H9 (cell line): ENCODE measurements around the gene ACSS2. TPM values are rescaled to one million over a fixed set of nuclear protein-coding genes. Genes with fewer than 3 reads are reported as not detected.

Experiments used
- DNase-seq: peaks from one replicate; pipeline ENCODE4 v3.0.0-alpha.2; 2017
- H2AFZ ChIP-seq: one replicate; pipeline ENCODE4 v1.6.1; 2013; ENCODE audit warnings: mild to moderate bottlenecking, low read length, control low read depth, moderate library complexity
- H2AK5ac ChIP-seq: 2 replicates; pipeline ENCODE4 v1.6.1; 2013; ENCODE audit warnings: low read length, control low read depth, mixed read lengths; ENCODE audit not compliant: insufficient read length
- H2BK120ac ChIP-seq: one replicate; pipeline ENCODE4 v1.6.1; 2013; ENCODE audit warnings: low read depth, mild to moderate bottlenecking, low read length, control low read depth, inconsistent platforms; ENCODE audit not compliant: poor library complexity, severe bottlenecking
- H2BK12ac ChIP-seq: 2 replicates; pipeline ENCODE4 v1.6.1; 2013; ENCODE audit warnings: low read length, control low read depth, mixed read lengths, low read depth; ENCODE audit not compliant: insufficient read length
- H2BK15ac ChIP-seq: 2 replicates; pipeline ENCODE4 v1.6.1; 2013; ENCODE audit warnings: low read depth, low read length, control low read depth
- H2BK20ac ChIP-seq: one replicate; pipeline ENCODE4 v1.6.1; 2013; ENCODE audit warnings: low read depth, mild to moderate bottlenecking, low read length, control low read depth, inconsistent platforms; ENCODE audit not compliant: poor library complexity, severe bottlenecking
- H2BK5ac ChIP-seq: 2 replicates; pipeline ENCODE4 v1.6.1; 2013; ENCODE audit warnings: low read length, control low read depth, mixed read lengths; ENCODE audit not compliant: insufficient read length
- H3K14ac ChIP-seq: 2 replicates; pipeline ENCODE4 v1.6.1; 2013; ENCODE audit warnings: low read length, control low read depth; ENCODE audit not compliant: insufficient read depth
- H3K18ac ChIP-seq: 2 replicates; pipeline ENCODE4 v1.6.1; 2013; ENCODE audit warnings: low read depth, mild to moderate bottlenecking, mixed read lengths, low read length, control low read depth; ENCODE audit not compliant: insufficient read length
- H3K23ac ChIP-seq: 2 replicates; pipeline ENCODE4 v1.6.1; 2013; ENCODE audit warnings: low read length, control low read depth, mixed read lengths, low read depth; ENCODE audit not compliant: insufficient read length
- H3K23me2 ChIP-seq: 2 replicates; pipeline ENCODE4 v1.6.1; 2013; ENCODE audit warnings: low read depth, mild to moderate bottlenecking, mixed read lengths, low read length, control low read depth; ENCODE audit not compliant: insufficient read length, poor library complexity, severe bottlenecking
- H3K27ac ChIP-seq: 2 replicates; pipeline ENCODE4 v1.5.1; 2013; ENCODE audit warnings: low read length, control low read depth, mixed read lengths, low read depth; ENCODE audit not compliant: insufficient read length
- H3K27me3 ChIP-seq: 2 replicates; pipeline ENCODE4 v1.6.1; 2013; ENCODE audit warnings: low read length, control low read depth, inconsistent platforms; ENCODE audit not compliant: insufficient read depth
- H3K4ac ChIP-seq: 2 replicates; pipeline ENCODE4 v1.6.1; 2013; ENCODE audit warnings: low read depth, mild to moderate bottlenecking, control low read depth, inconsistent platforms, low read length, moderate library complexity
- H3K4me1 ChIP-seq: 2 replicates; pipeline ENCODE4 v1.6.1; 2013; ENCODE audit warnings: low read length, control low read depth, inconsistent platforms; ENCODE audit not compliant: insufficient read depth
- H3K4me2 ChIP-seq: 2 replicates; pipeline ENCODE4 v1.6.1; 2013; ENCODE audit warnings: low read length, control low read depth, mixed read lengths; ENCODE audit not compliant: insufficient read length, insufficient read depth
- H3K56ac ChIP-seq: 2 replicates; pipeline ENCODE4 v1.6.1; 2013; ENCODE audit warnings: low read depth, mild to moderate bottlenecking, mixed read lengths, low read length, control low read depth; ENCODE audit not compliant: insufficient read length
- H3K79me1 ChIP-seq: 2 replicates; pipeline ENCODE4 v1.6.1; 2013; ENCODE audit warnings: low read depth, mild to moderate bottlenecking, moderate library complexity, low read length, control low read depth, inconsistent platforms; ENCODE audit not compliant: insufficient read depth, poor library complexity, severe bottlenecking
- H3K79me2 ChIP-seq: 2 replicates; pipeline ENCODE4 v1.6.1; 2013; ENCODE audit warnings: low read length, control low read depth, inconsistent platforms; ENCODE audit not compliant: insufficient read depth
- H3K9ac ChIP-seq: 2 replicates; pipeline ENCODE4 v1.6.1; 2013; ENCODE audit warnings: low read length, control low read depth, mixed read lengths; ENCODE audit not compliant: insufficient read length; ENCODE audit errors: extremely low read depth
- H3K9me3 ChIP-seq: one replicate; pipeline ENCODE4 v1.6.1; 2013; ENCODE audit warnings: low read depth, low read length, inconsistent platforms; ENCODE audit not compliant: control insufficient read depth
- H3T11ph ChIP-seq: one replicate; pipeline ENCODE4 v1.6.1; 2013; ENCODE audit warnings: mild to moderate bottlenecking, low read length, control low read depth, inconsistent platforms
- H4K20me1 ChIP-seq: one replicate; pipeline ENCODE4 v1.6.1; 2013; ENCODE audit not compliant: control insufficient read depth, insufficient read length, insufficient read depth
- H4K5ac ChIP-seq: 2 replicates; pipeline ENCODE4 v1.6.1; 2013; ENCODE audit warnings: low read depth, mild to moderate bottlenecking, mixed read lengths, low read length, control low read depth; ENCODE audit not compliant: insufficient read length
- H4K8ac ChIP-seq: replicated peaks from 2 replicates; pipeline ENCODE4 v1.6.1; 2013; ENCODE audit warnings: low read length, control low read depth, mixed read lengths, low read depth; ENCODE audit not compliant: insufficient read length
- H4K91ac ChIP-seq: 2 replicates; pipeline ENCODE4 v1.6.1; 2013; ENCODE audit warnings: low read depth, mild to moderate bottlenecking, moderate library complexity, mixed read lengths, low read length, control low read depth; ENCODE audit not compliant: insufficient read length
- H3K27ac Mint-ChIP-seq, 3 experiments: 2 replicates in 2 of 3; 3 replicates in 1 of 3; pipeline ENCODE4 v1.8.0; 2020 to 2021; ENCODE audit warnings: mixed read lengths in 3 of 3, mild to moderate bottlenecking in 1 of 3, moderate library complexity in 1 of 3
- H3K27me3 Mint-ChIP-seq: 2 replicates; pipeline ENCODE4 v1.8.0; 2021; ENCODE audit warnings: low read depth, mild to moderate bottlenecking, moderate library complexity, mixed read lengths
- H3K36me3 Mint-ChIP-seq, 3 experiments: 2 replicates in 2 of 3; 3 replicates in 1 of 3; pipeline ENCODE4 v1.8.0; 2020 to 2021; ENCODE audit warnings: low read depth in 3 of 3, mixed read lengths in 3 of 3; ENCODE audit not compliant: insufficient read depth in 1 of 3
- H3K4me1 Mint-ChIP-seq, 2 experiments: 2 replicates each; pipeline ENCODE4 v1.8.0; 2020; ENCODE audit warnings: mixed read lengths in 2 of 2
- H3K4me3 Mint-ChIP-seq, 2 experiments: 2 replicates in 1 of 2; 3 replicates in 1 of 2; pipeline ENCODE4 v1.8.0; 2020 to 2021; ENCODE audit warnings: mild to moderate bottlenecking in 2 of 2, mixed read lengths in 2 of 2, moderate library complexity in 1 of 2
- H3K9me3 Mint-ChIP-seq, 2 experiments: 2 replicates in 1 of 2; 3 replicates in 1 of 2; pipeline ENCODE4 v1.8.0; 2020; ENCODE audit warnings: mild to moderate bottlenecking in 2 of 2, mixed read lengths in 2 of 2, moderate library complexity in 1 of 2
- CTCF ChIP-seq: fragments of 200-600 bp; sonication (generic); conservative IDR thresholded peaks from 3 replicates; pipeline ENCODE4 v1.8.0; 2021; ENCODE audit warnings: antibody characterized with exemption, mild to moderate bottlenecking
- WGBS: extraction: QIAGEN DNeasy Blood & Tissue Kit; methylation state at CpG from one replicate; pipeline ENCODE4 v1.1.7; 2013; ENCODE audit warnings: missing lambda C conversion rate, low lambda C conversion rate, mixed read lengths; ENCODE audit not compliant: insufficient read length; ENCODE audit errors: extremely low coverage; 5-methylcytosine and 5-hydroxymethylcytosine counted together
- total RNA-seq: library from RNA; stranded (reverse); gene quantifications from 2 replicates; pipeline ENCODE4 v1.2.1, GENCODE V29; 2021

Gene ACSS2
- total RNA-seq, 1 experiment from 2014 or later: 15.4 TPM

GRCh38 chr20:34964486-34964885 is 88.1 kb downstream of the ACSS2 start:
- Mint-ChIP-seq H3K27ac (0 out of 7 replicates have a peak overlapping the region, but pooled peaks of 1 of the 3 experiments have one; percentile 11), H3K4me1 (peaks cover 22% of the 10 kb centered on the region in 2 experiments), H3K36me3 (no peaks in the 10 kb centered on the region), H3K4me3 (no peak overlapping the region), H3K9me3 (no peaks in the 10 kb centered on the region), H3K27me3 (no peaks in the 10 kb centered on the region; the same call in 1 of the 2 replicates)
- H3K4me2 ChIP-seq: no peak overlapping the region
- H3K18ac ChIP-seq: no peak overlapping the region
- H3K14ac ChIP-seq: no peak overlapping the region
- H4K5ac ChIP-seq: no peak overlapping the region
- H3K79me2 ChIP-seq: no peaks in the 10 kb centered on the region
- H3K4ac ChIP-seq: no peak overlapping the region
- no peak overlapping the region for H2AFZ ChIP-seq
- no peaks in the 10 kb centered on the region for H3K4me1 ChIP-seq
- H2BK12ac ChIP-seq: no peak overlapping the region
- no peak overlapping the region for H2AK5ac ChIP-seq
- H3K9me3 ChIP-seq: no peaks in the 10 kb centered on the region
- H4K8ac ChIP-seq: no peak overlapping the region
- H4K91ac ChIP-seq: no peak overlapping the region
- no peak overlapping the region for H2BK20ac ChIP-seq
- no peak overlapping the region for H2BK15ac ChIP-seq
- no peaks in the 10 kb centered on the region for H3K79me1 ChIP-seq
- no peak for TF ChIP-seq CTCF
- no peak overlapping the region for H3K23ac ChIP-seq
- no peak overlapping the region for H2BK5ac ChIP-seq
- H3K27me3 ChIP-seq: no peaks in the 10 kb centered on the region
- H3K27ac ChIP-seq: no peak overlapping the region
- no peak overlapping the region for H3K9ac ChIP-seq
- H4K20me1 ChIP-seq: no peaks in the 10 kb centered on the region
- H2BK120ac ChIP-seq: no peak overlapping the region
- no peak overlapping the region for H3T11ph ChIP-seq
- WGBS: no CpG with 5 or more reads among the region's 5 CpGs
- no peak for DNase-seq
- no peak overlapping the region for H3K56ac ChIP-seq
- no peaks in the 10 kb centered on the region for H3K23me2 ChIP-seq
